Neural crest cell (in vitro differentiated cells): ENCODE measurements around the gene SLC39A5. TPM values are rescaled to one million over a fixed set of nuclear protein-coding genes. Genes with fewer than 3 reads are reported as not detected.
"Not testable (repeated sequence)": the region's sequence is repeated elsewhere in the genome, so short reads cannot be mapped to it uniquely, and the experiment has no call there.

Experiments
- DNase-seq: peaks from one replicate; pipeline ENCODE4 v3.0.0; 2021; ENCODE audit warnings: low read depth, mixed read lengths, low spot score
- H3K27ac Mint-ChIP-seq: one replicate; pipeline ENCODE4 v1.8.0; 2021; ENCODE audit warnings: mild to moderate bottlenecking, mixed read lengths; ENCODE audit not compliant: unreplicated experiment
- H3K27me3 Mint-ChIP-seq: 2 replicates; pipeline ENCODE4 v1.8.0; 2021; ENCODE audit warnings: low read depth, mild to moderate bottlenecking, mixed read lengths
- H3K36me3 Mint-ChIP-seq: 2 replicates; pipeline ENCODE4 v1.8.0; 2021; ENCODE audit warnings: low read depth, mild to moderate bottlenecking, mixed read lengths
- H3K4me1 Mint-ChIP-seq: 2 replicates; pipeline ENCODE4 v1.8.0; 2021; ENCODE audit warnings: mixed read lengths
- H3K4me3 Mint-ChIP-seq: one replicate; pipeline ENCODE4 v1.8.0; 2021; ENCODE audit warnings: mild to moderate bottlenecking, mixed read lengths
- H3K9me3 Mint-ChIP-seq: 2 replicates; pipeline ENCODE4 v1.8.0; 2021; ENCODE audit warnings: mixed read lengths
- CTCF ChIP-seq: fragments of 200-600 bp; sonication (generic); conservative IDR thresholded peaks from 2 replicates; pipeline ENCODE4 v1.5.0; 2021; ENCODE audit warnings: antibody characterized with exemption, mild to moderate bottlenecking
- total RNA-seq: library from RNA; stranded (reverse); gene quantifications from 2 replicates; pipeline ENCODE4 v1.2.1, GENCODE V29; 2021

The SLC39A5 gene
- total RNA-seq, 1 donor from 2014 or later, result 0.65 TPM

- H3K27me3 Mint-ChIP-seq, result no peaks in the 10 kb centered on the region
- TF ChIP-seq CTCF, result no peak
- no peak for DNase-seq
- H3K4me3 Mint-ChIP-seq, result no peak overlapping the region
- H3K27ac Mint-ChIP-seq, result no peak overlapping the region
- no peaks in the 10 kb centered on the region for H3K9me3 Mint-ChIP-seq
- H3K36me3 Mint-ChIP-seq, result peaks cover 20% of the 10 kb centered on the region
- H3K4me1 Mint-ChIP-seq, result no peaks in the 10 kb centered on the region
Observed at GRCh38 chr12:56282030-56282429, 52.2 kb downstream of the SLC39A5 start.

- no peak overlapping the region for H3K27ac Mint-ChIP-seq
- H3K36me3 Mint-ChIP-seq, result peaks cover 20% of the 10 kb centered on the region
- no peaks in the 10 kb centered on the region for H3K4me1 Mint-ChIP-seq
- TF ChIP-seq CTCF, result no peak
- no peak for DNase-seq
- H3K4me3 Mint-ChIP-seq, result no peak overlapping the region
- no peaks in the 10 kb centered on the region for H3K27me3 Mint-ChIP-seq
- no peaks in the 10 kb centered on the region for H3K9me3 Mint-ChIP-seq
Observed at GRCh38 chr12:56282579-56282978, 52.7 kb downstream of the SLC39A5 start.

- not testable (repeated sequence) for H3K27ac Mint-ChIP-seq, H3K4me1 Mint-ChIP-seq, H3K4me3 Mint-ChIP-seq, H3K27me3 Mint-ChIP-seq, H3K9me3 Mint-ChIP-seq, DNase-seq
- H3K36me3 Mint-ChIP-seq, result peaks cover 16% of the 10 kb centered on the region
Observed at GRCh38 chr12:56284263-56284662, 54.4 kb downstream of the SLC39A5 start.

GRCh38 chr12:56286044-56286830 is 56.4 kb downstream of the SLC39A5 start:
- no peaks in the 10 kb centered on the region for H3K4me1 Mint-ChIP-seq
- TF ChIP-seq CTCF, result no peak
- no peak for DNase-seq
- H3K9me3 Mint-ChIP-seq, result no peaks in the 10 kb centered on the region
- no peak overlapping the region for H3K4me3 Mint-ChIP-seq
- peaks cover 12% of the 10 kb centered on the region for H3K36me3 Mint-ChIP-seq
- H3K27me3 Mint-ChIP-seq, result no peaks in the 10 kb centered on the region
- no peak overlapping the region for H3K27ac Mint-ChIP-seq

Other genes starting within 250 kb of the SLC39A5 start
- gene SUOX, start 232.8 kb upstream of the SLC39A5 start, total RNA-seq, result 30.4 and 33.7 TPM in 2 replicates
- gene IKZF4, start 209.0 kb upstream of the SLC39A5 start, total RNA-seq, result 42.3 and 45.5 TPM in 2 replicates
- gene RPS26, start 188.1 kb upstream of the SLC39A5 start, total RNA-seq, result 32.3 and 43.1 TPM in 2 replicates
- gene ERBB3, start 149.9 kb upstream of the SLC39A5 start, total RNA-seq, result 144 and 152 TPM in 2 replicates
- gene PA2G4, start 125.5 kb upstream of the SLC39A5 start, total RNA-seq, result 201 and 213 TPM in 2 replicates
- gene RPL41, start 113.4 kb upstream of the SLC39A5 start, total RNA-seq, result 4,478 and 4,582 TPM in 2 replicates
- gene ZC3H10, start 111.8 kb upstream of the SLC39A5 start, total RNA-seq, result 19.1 and 19.3 TPM in 2 replicates
- 118 and 121 TPM in 2 replicates for gene ESYT1, start 101.8 kb upstream of the SLC39A5 start, total RNA-seq
- gene MYL6B, start 77.5 kb upstream of the SLC39A5 start, total RNA-seq, result 178 and 189 TPM in 2 replicates
- 924 TPM in 2 replicates for gene MYL6, start 71.7 kb upstream of the SLC39A5 start, total RNA-seq
- 164 and 172 TPM in 2 replicates for gene SMARCC2, start 40.6 kb upstream of the SLC39A5 start, total RNA-seq
- gene RNF41, start 8.1 kb upstream of the SLC39A5 start, total RNA-seq, result 48.3 and 48.6 TPM in 2 replicates
- 71.8 and 75.7 TPM in 2 replicates for gene NABP2, start 5.7 kb upstream of the SLC39A5 start, total RNA-seq
- gene ANKRD52, start 28.3 kb downstream of the SLC39A5 start, total RNA-seq, result 61.4 and 68.0 TPM in 2 replicates
- gene COQ10A, start 36.9 kb downstream of the SLC39A5 start, total RNA-seq, result 23.2 and 23.3 TPM in 2 replicates
- gene CS, start 70.3 kb downstream of the SLC39A5 start, total RNA-seq, result 295 and 302 TPM in 2 replicates
- 242 and 244 TPM in 2 replicates for gene CNPY2, start 85.9 kb downstream of the SLC39A5 start, total RNA-seq
- 64.4 and 69.6 TPM in 2 replicates for gene PAN2, start 103.9 kb downstream of the SLC39A5 start, total RNA-seq
- 0.23 TPM in 1 of 2 replicates, not detected in the other for gene IL23A, start 108.8 kb downstream of the SLC39A5 start, total RNA-seq
- 67.4 and 70.0 TPM in 2 replicates for gene STAT2, start 130.1 kb downstream of the SLC39A5 start, total RNA-seq
- gene APOF, start 132.8 kb downstream of the SLC39A5 start, total RNA-seq, result not detected in 2 replicates
- gene TIMELESS, start 219.4 kb downstream of the SLC39A5 start, total RNA-seq, result 108 and 110 TPM in 2 replicates
- gene MIP, start 224.6 kb downstream of the SLC39A5 start, total RNA-seq, result not detected in 2 replicates
- gene SPRYD4, start 238.5 kb downstream of the SLC39A5 start, total RNA-seq, result 4.9 and 5.1 TPM in 2 replicates